Right lobe of liver (tissue), 4 donors: ENCODE data around the gene SOST.

Source experiments
- POLR2A ChIP-seq: fragments of 450-650 bp; IDR thresholded peaks from one replicate; pipeline ENCODE4 v1.6.1; 2017; ENCODE audit warnings: antibody characterized with exemption, mild to moderate bottlenecking
- TF ChIP-seq, protein P1 (sequence below), 4 donors: fragments of 200-600 bp in 3 of 4; fragments of 450-650 bp in 1 of 4; IDR thresholded peaks; one replicate each; pipeline versions ENCODE4 v1.5.1 to v1.8.0; 2016 to 2022; ENCODE audit warnings: antibody characterized with exemption in 4 of 4, mild to moderate bottlenecking in 2 of 4
- donor health status: DM: no; HTN: no; CAD: no.
- donor health status: DM: no; HTN: no; CAD: no.
- donor health status: DM: no; HTN: yes; CAD: no.

GRCh38 chr17:43782913-43783680 lies 24.5 kb upstream of the SOST start:
- TF ChIP-seq, protein P1, sequence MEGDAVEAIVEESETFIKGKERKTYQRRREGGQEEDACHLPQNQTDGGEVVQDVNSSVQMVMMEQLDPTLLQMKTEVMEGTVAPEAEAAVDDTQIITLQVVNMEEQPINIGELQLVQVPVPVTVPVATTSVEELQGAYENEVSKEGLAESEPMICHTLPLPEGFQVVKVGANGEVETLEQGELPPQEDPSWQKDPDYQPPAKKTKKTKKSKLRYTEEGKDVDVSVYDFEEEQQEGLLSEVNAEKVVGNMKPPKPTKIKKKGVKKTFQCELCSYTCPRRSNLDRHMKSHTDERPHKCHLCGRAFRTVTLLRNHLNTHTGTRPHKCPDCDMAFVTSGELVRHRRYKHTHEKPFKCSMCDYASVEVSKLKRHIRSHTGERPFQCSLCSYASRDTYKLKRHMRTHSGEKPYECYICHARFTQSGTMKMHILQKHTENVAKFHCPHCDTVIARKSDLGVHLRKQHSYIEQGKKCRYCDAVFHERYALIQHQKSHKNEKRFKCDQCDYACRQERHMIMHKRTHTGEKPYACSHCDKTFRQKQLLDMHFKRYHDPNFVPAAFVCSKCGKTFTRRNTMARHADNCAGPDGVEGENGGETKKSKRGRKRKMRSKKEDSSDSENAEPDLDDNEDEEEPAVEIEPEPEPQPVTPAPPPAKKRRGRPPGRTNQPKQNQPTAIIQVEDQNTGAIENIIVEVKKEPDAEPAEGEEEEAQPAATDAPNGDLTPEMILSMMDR (IDR thresholded peaks at IDR 0.05) = no peak
- TF ChIP-seq POLR2A = no peak
